HCEC 1CT (cell line): Measurements from ENCODE around the gene TRIM36.

Source experiments
- DNase-seq: peaks from one replicate; pipeline ENCODE4 v3.0.0-alpha.2; 2017

TRIM36 gene

DNA sequence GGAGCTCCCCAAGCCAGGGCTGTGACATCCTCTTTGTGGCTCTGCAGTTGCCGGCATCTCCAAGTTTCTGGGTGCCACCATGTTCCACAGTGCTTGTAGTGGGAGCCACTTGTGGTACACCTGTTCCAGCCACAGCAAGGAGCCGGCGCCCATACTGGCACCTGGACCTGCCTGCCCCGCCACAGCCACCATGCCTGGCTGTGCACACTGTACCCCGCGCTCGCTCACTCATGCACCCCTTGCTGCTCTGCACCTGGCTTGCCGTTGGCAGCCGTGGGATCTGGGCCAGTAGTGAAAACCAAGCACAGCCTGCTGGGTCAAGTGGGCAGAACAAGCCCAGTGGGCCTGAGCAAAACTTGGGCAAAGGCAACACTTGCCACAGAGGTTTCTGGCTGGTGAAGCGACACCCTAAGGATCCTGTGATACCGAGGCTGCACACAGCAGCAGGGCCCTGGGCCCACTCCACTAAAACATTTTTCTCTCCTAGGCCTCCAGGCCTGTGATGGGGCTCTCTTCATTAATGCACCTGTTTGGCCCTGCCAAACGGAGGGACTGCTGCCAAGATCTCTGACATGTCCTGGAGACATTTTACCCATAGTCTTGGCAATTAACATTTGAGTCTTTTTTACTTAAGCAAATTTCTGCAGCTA is 2.8 kb downstream of the TRIM36 start:
- no peak for DNase-seq

- DNase-seq = no peak
Observed at GRCh38 chr5:115165790-115166189, 3.9 kb downstream of the TRIM36 start.

- no peak for DNase-seq
Observed at GRCh38 chr5:115160975-115161475, 8.7 kb downstream of the TRIM36 start.

- DNase-seq = no peak
Observed at GRCh38 chr5:115151208-115151805, 18.4 kb downstream of the TRIM36 start.

- no peak for DNase-seq
Observed at GRCh38 chr5:115150512-115150911, 19.2 kb downstream of the TRIM36 start.

GRCh38 chr5:115147052-115147451 is 22.7 kb downstream of the TRIM36 start:
- no peak for DNase-seq

GRCh38 chr5:115136294-115136693 is 33.4 kb downstream of the TRIM36 start:
- no peak for DNase-seq

- no peak for DNase-seq
Observed at GRCh38 chr5:115132465-115132864, 37.2 kb downstream of the TRIM36 start.

GRCh38 chr5:115126303-115126702 is 43.4 kb downstream of the TRIM36 start:
- DNase-seq = peak; percentile 57

DNA sequence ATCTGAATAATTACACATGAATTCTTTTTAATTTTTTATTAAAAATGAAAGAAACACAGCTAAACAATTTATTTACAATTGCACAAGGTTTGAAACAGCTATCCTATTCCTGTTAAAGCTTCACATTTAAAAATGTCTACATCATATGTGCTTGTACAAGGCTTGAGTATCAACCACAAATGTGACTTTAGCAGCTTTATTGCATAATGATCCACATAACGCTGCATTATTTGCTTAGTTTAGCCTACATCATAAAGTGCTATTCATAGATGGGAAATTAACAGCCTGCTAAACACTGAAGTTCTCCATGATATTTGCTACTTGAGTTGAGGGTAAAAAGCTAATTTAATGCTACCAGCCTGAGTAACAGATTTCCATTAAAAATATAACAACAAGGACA is 45.0 kb downstream of the TRIM36 start:
- DNase-seq = peak; percentile 12

DNA sequence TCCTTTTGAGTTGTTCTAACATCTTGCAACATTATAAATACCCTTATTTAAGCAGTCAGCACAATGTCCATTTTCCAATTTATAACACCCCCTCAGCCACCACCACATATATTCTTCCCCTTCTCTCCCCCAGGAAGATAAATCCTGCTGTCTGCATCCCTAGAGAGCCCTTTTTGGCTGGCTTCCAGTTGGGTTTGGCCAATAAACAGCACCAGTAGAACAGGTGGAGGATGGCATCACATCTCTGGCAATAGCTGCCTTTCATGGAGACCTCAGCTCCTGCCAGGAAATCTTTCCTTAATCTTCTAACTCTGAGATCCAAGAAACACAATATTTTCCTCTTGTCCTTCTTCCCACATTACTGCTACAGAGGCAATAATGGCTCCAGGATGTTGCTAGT is 53.7 kb downstream of the TRIM36 start:
- DNase-seq = no peak

GRCh38 chr5:115109840-115110239 is 59.9 kb downstream of the TRIM36 start:
- DNase-seq = no peak

GRCh38 chr5:115109356-115109755 is 60.4 kb downstream of the TRIM36 start:
- DNase-seq = no peak

- peak; percentile 49 for DNase-seq
Observed at GRCh38 chr5:115100319-115100955, 69.3 kb downstream of the TRIM36 start.

GRCh38 chr5:115098041-115098702 is 71.5 kb downstream of the TRIM36 start:
- peak; percentile 64 for DNase-seq

GRCh38 chr5:115097236-115097635 is 72.5 kb downstream of the TRIM36 start:
- no peak for DNase-seq

DNA sequence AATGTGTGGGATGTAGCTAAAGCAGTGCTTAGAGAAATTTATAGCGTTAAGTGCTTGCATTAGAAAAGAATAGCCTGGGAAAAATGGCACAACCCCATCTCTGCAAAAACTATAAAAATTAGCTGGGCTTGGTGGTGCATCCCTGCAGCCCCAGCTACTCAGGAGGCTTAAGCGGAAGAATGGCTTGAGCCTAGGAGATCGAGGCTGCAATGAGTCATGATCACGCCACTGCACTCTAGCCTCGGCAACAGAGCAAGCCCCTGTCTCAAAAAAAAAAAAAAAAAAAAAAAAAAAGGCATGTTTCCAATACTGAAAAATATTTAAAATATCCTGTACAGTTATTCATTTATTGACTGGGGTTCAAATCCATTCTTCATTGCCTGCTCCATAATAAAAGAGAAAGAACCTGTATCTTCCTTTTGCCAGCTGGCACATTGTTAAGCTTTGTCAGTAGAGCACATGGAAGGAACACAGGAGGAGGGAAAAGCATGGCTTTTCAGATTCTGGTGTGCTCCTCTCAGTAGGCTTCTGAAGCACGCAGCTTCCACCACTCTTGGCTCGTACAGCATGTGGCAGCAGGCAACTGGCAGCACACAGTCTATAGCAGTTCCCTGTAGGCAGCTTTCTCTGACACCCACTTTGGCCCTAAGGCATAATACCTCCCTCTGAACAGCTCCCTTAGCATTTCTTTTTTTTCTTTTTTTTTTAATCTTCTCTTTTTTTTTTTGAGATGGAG is 73.5 kb downstream of the TRIM36 start:
- no peak for DNase-seq

GRCh38 chr5:115087951-115088350 is 81.8 kb downstream of the TRIM36 start:
- no peak for DNase-seq

DNA sequence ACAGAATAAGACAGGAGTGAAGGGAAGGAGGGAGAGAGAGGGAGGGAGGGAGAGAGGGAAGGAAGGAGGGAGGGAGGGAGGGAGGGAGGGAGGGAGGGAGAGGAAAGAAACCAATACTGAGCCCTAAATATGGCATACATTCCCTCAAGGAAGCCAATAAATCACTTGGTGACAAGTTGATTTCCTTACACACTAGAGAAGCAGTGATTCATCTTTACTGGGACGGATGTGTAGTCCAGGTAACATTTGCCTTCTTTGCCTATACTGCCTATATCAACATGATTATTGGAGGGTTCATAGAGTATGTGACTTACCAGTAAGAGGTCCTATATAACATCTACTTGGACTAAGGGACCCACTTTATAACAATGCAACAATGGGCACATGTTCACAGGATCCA is 83.2 kb downstream of the TRIM36 start:
- no peak for DNase-seq

- no peak for DNase-seq
Observed at GRCh38 chr5:115084246-115084793, 85.4 kb downstream of the TRIM36 start.

- no peak for DNase-seq
Observed at GRCh38 chr5:115079924-115080623, 89.6 kb downstream of the TRIM36 start.
